ENCODE measurements around the gene SH3RF3.

GRCh38 chr2:109128048-109128615 lies 873 bp upstream of the SH3RF3 start:
- TF ChIP-seq REST (IDR thresholded peaks at IDR 0.05; ENCODE audit: insufficient read depth in 1 of 2, low read depth in 2 of 2, low read length in 2 of 2) (no peak), POLR2AphosphoS5 (IDR thresholded peaks at IDR 0.05; ENCODE audit: low read depth, low read length) (no peak), FOXP2 (optimal IDR thresholded peaks at IDR 0.05; ENCODE audit: borderline replicate concordance, extremely low read depth, extremely low read length, insufficient read depth) (peak; percentile 69), SIN3A (IDR thresholded peaks at IDR 0.05; ENCODE audit: borderline replicate concordance, insufficient read depth, low read length) (0 out of 2 replicates have a peak, but pooled peaks have one; percentile 14), TAF1 (IDR thresholded peaks at IDR 0.05; ENCODE audit: borderline replicate concordance, insufficient read depth, low read length) (no peak)
